HepG2 (cell line): Measurements from ENCODE around the gene DCST2. TPM values are rescaled to one million over a fixed set of nuclear protein-coding genes. Genes with fewer than 3 reads are reported as not detected.

ENCODE experiments used
- AFF4 ChIP-seq: sonication (generic); formaldehyde crosslinking; IDR thresholded peaks from 2 replicates; pipeline ENCODE4 v1.4.0; 2020; ENCODE audit warnings: missing genetic modification reagents
- BRD4 ChIP-seq: sonication (generic); formaldehyde crosslinking; IDR thresholded peaks from 2 replicates; pipeline ENCODE4 v1.4.0; 2020; ENCODE audit warnings: missing genetic modification reagents
- CBFB ChIP-seq: sonication (generic); formaldehyde crosslinking; IDR thresholded peaks from 2 replicates; pipeline ENCODE4 v1.4.0; 2020; ENCODE audit warnings: missing genetic modification reagents
- HBP1 ChIP-seq: IDR thresholded peaks from 2 replicates; pipeline ENCODE4 v1.6.1; 2016; ENCODE audit warnings: low read depth, control low read depth
- HIVEP1 ChIP-seq: sonication (generic); formaldehyde crosslinking; IDR thresholded peaks from 2 replicates; pipeline ENCODE4 v1.4.0; 2020; ENCODE audit warnings: mild to moderate bottlenecking, missing genetic modification reagents
- KLF15 ChIP-seq: sonication (generic); formaldehyde crosslinking; IDR thresholded peaks from 2 replicates; pipeline ENCODE4 v1.8.1; 2023; ENCODE audit warnings: borderline replicate concordance, mild to moderate bottlenecking, inconsistent platforms, missing genetic modification reagents, mixed read lengths
- MIER3 ChIP-seq: IDR thresholded peaks from 2 replicates; pipeline ENCODE4 v1.6.1; 2016; ENCODE audit warnings: missing compliant biosample characterization, borderline replicate concordance
- MXD1 ChIP-seq: sonication (generic); formaldehyde crosslinking; IDR thresholded peaks from 2 replicates; pipeline ENCODE4 v1.4.0; 2020; ENCODE audit warnings: mild to moderate bottlenecking, missing genetic modification reagents
- NFATC3 ChIP-seq: sonication (generic); formaldehyde crosslinking; IDR thresholded peaks from 2 replicates; pipeline ENCODE4 v1.5.1; 2020; ENCODE audit warnings: mild to moderate bottlenecking, missing genetic modification reagents
- NFKB2 ChIP-seq: sonication (generic); formaldehyde crosslinking; IDR thresholded peaks from 2 replicates; pipeline ENCODE4 v1.4.0; 2020; ENCODE audit warnings: missing genetic modification reagents, borderline replicate concordance
- RCOR2 ChIP-seq: IDR thresholded peaks from 2 replicates; pipeline ENCODE4 v1.6.1; 2016; ENCODE audit warnings: missing biosample characterization, missing genetic modification reagents
- RFXANK ChIP-seq: IDR thresholded peaks from 2 replicates; pipeline ENCODE4 v1.6.1; 2016
- SAFB2 ChIP-seq: sonication (generic); formaldehyde crosslinking; IDR thresholded peaks from 2 replicates; pipeline ENCODE4 v1.5.1; 2020; ENCODE audit warnings: missing genetic modification reagents, low read depth, mild to moderate bottlenecking, borderline replicate concordance
- TP53 ChIP-seq: sonication (generic); formaldehyde crosslinking; conservative IDR thresholded peaks from 2 replicates; pipeline ENCODE4 v1.4.0; 2020; ENCODE audit warnings: missing genetic modification reagents
- YEATS2 ChIP-seq: sonication (generic); formaldehyde crosslinking; IDR thresholded peaks from 2 replicates; pipeline ENCODE4 v1.4.0; 2020; ENCODE audit warnings: missing genetic modification reagents, borderline replicate concordance
- ZFP91 ChIP-seq: sonication (generic); formaldehyde crosslinking; IDR thresholded peaks from 2 replicates; pipeline ENCODE4 v1.9.0; 2022; ENCODE audit warnings: missing genetic modification reagents, mild to moderate bottlenecking, borderline replicate concordance
- ZIK1 ChIP-seq: sonication (generic); formaldehyde crosslinking; IDR thresholded peaks from 2 replicates; pipeline ENCODE4 v1.5.0; 2020; ENCODE audit warnings: mild to moderate bottlenecking, low read depth, missing genetic modification reagents, borderline replicate concordance
- ZKSCAN8 ChIP-seq: IDR thresholded peaks from 2 replicates; pipeline ENCODE4 v1.6.1; 2016; ENCODE audit warnings: borderline replicate concordance, missing genetic modification reagents, missing compliant biosample characterization
- ZNF652 ChIP-seq: IDR thresholded peaks from 2 replicates; pipeline ENCODE4 v1.6.1; 2016; ENCODE audit warnings: low read depth, borderline replicate concordance
- polyA plus RNA-seq, 8 experiments: library from polyadenylated mRNA; depleted of rRNA in 3 of 8; stranded (reverse) in 7 of 8; unstranded in 1 of 8; fragments of >200 nt; fragmentation: Illumina TruSeq in 4 of 8; extraction: Trizol in 4 of 8; gene quantifications; 2 replicates each; pipeline versions ENCODE4 v1.2.1 to v1.2.3, GENCODE V29; 2011 to 2016; ENCODE audit warnings: low read depth in 4 of 8, missing spikeins in 1 of 8, mixed read lengths in 1 of 8; ENCODE audit not compliant: insufficient read depth in 1 of 8
- total RNA-seq, 5 experiments: library from RNA; depleted of rRNA; stranded (reverse); fragments of >200 nt; fragmentation: Illumina TruSeq; extraction: Trizol; gene quantifications; 2 replicates each; pipeline ENCODE4 v1.2.3, GENCODE V29; 2016; ENCODE audit warnings: low read depth in 1 of 5

The DCST2 gene
- total and polyA plus RNA-seq, 2 of the 13 experiments (the other 11 are each of a cell fraction or from before 2014, with no cell fraction given): 0.74 TPM; not detected in 1

GRCh38 chr1:155017041-155017945 lies 16.3 kb downstream of the DCST2 start (continued):
- TF ChIP-seq HBP1 (CRISPR knock-in tag) (0 out of 2 replicates have a peak, but pooled peaks have one; percentile 57), ZFP91 (CRISPR knock-in tag) (peak; percentile 97), ZNF652 (CRISPR knock-in tag) (peak; percentile 56; the same call in 1 of the 2 replicates), MXD1 (CRISPR knock-in tag) (peak; percentile 78; the same call in 1 of the 2 replicates), NFKB2 (peak; percentile 85; the same call in 1 of the 2 replicates), KLF15 (CRISPR knock-in tag) (no peak), BRD4 (CRISPR knock-in tag) (peak; percentile 87), AFF4 (peak; percentile 81), ZIK1 (peak; percentile 83), ZKSCAN8 (CRISPR knock-in tag) (peak; percentile 90; the same call in 1 of the 2 replicates), NFATC3 (CRISPR knock-in tag) (peak; percentile 82), RCOR2 (CRISPR knock-in tag) (peak; percentile 63; the same call in 1 of the 2 replicates), MIER3 (CRISPR knock-in tag) (peak; percentile 47; the same call in 1 of the 2 replicates), TP53 (CRISPR knock-in tag) (peak; percentile 73; the same call in 1 of the 2 replicates), YEATS2 (CRISPR knock-in tag) (peak; percentile 84; the same call in 1 of the 2 replicates), HIVEP1 (peak; percentile 85), RFXANK (CRISPR knock-in tag) (peak; percentile 79; the same call in 1 of the 2 replicates), SAFB2 (CRISPR knock-in tag) (peak; percentile 77), CBFB (CRISPR knock-in tag) (peak; percentile 83; the same call in 1 of the 2 replicates)
